Type B pancreatic cell (in vitro differentiated cells): ENCODE results near the gene ALG1L2. TPM values are rescaled to one million over a fixed set of nuclear protein-coding genes. Genes with fewer than 3 reads are reported as not detected.
"Not testable (repeated sequence)": the region's sequence is repeated elsewhere in the genome, so short reads cannot be mapped to it uniquely, and the experiment has no call there.

Experiments used
- DNase-seq: peaks from one replicate; pipeline ENCODE4 v3.0.0; 2021; ENCODE audit warnings: mixed read lengths; ENCODE audit not compliant: unreplicated experiment; ENCODE audit errors: extremely low spot score
- H3K27ac Mint-ChIP-seq: 2 replicates; pipeline ENCODE4 v1.8.0; 2021; ENCODE audit warnings: mild to moderate bottlenecking, mixed read lengths
- H3K27me3 Mint-ChIP-seq: 2 replicates; pipeline ENCODE4 v1.8.0; 2021; ENCODE audit warnings: mixed read lengths
- H3K36me3 Mint-ChIP-seq: 2 replicates; pipeline ENCODE4 v1.8.0; 2021; ENCODE audit warnings: mixed read lengths
- H3K4me1 Mint-ChIP-seq: one replicate; pipeline ENCODE4 v1.8.0; 2021; ENCODE audit warnings: mixed read lengths; ENCODE audit not compliant: unreplicated experiment
- H3K4me3 Mint-ChIP-seq: 2 replicates; pipeline ENCODE4 v1.8.0; 2021; ENCODE audit warnings: mild to moderate bottlenecking, mixed read lengths
- H3K9me3 Mint-ChIP-seq: 2 replicates; pipeline ENCODE4 v1.8.0; 2021; ENCODE audit warnings: mixed read lengths
- CTCF ChIP-seq: fragments of 200-600 bp; sonication (generic); conservative IDR thresholded peaks from 2 replicates; pipeline ENCODE4 v1.5.0; 2021; ENCODE audit warnings: antibody characterized with exemption, mild to moderate bottlenecking
- total RNA-seq: library from RNA; stranded (reverse); gene quantifications from 2 replicates; pipeline ENCODE4 v1.2.1, GENCODE V29; 2021; ENCODE audit warnings: low replicate concordance

Gene ALG1L2
- total RNA-seq, 1 donor from 2014 or later: 2.1 TPM

- no peak overlapping the region for H3K27ac Mint-ChIP-seq
- H3K4me3 Mint-ChIP-seq: no peak overlapping the region
- H3K36me3 Mint-ChIP-seq: no peaks in the 10 kb centered on the region
- no peaks in the 10 kb centered on the region for H3K9me3 Mint-ChIP-seq
- TF ChIP-seq CTCF: no peak
- H3K27me3 Mint-ChIP-seq: no peaks in the 10 kb centered on the region
- no peaks in the 10 kb centered on the region for H3K4me1 Mint-ChIP-seq
- no peak for DNase-seq
Observed at GRCh38 chr3:130088061-130088460, 6.4 kb downstream of the ALG1L2 start.

GRCh38 chr3:130090681-130091080, 9.1 kb downstream of the ALG1L2 start:
- not testable (repeated sequence) for H3K4me3 Mint-ChIP-seq, H3K27ac Mint-ChIP-seq, H3K36me3 Mint-ChIP-seq, H3K9me3 Mint-ChIP-seq, DNase-seq, H3K4me1 Mint-ChIP-seq, H3K27me3 Mint-ChIP-seq

GRCh38 chr3:130091958-130092357, 10.3 kb downstream of the ALG1L2 start:
- Mint-ChIP-seq H3K9me3 (no peaks in the 10 kb centered on the region), H3K4me1 (no peaks in the 10 kb centered on the region), H3K36me3 (no peaks in the 10 kb centered on the region)

GRCh38 chr3:130093741-130094391, 12.2 kb downstream of the ALG1L2 start:
- Mint-ChIP-seq H3K4me3 (no peak overlapping the region), H3K36me3 (no peaks in the 10 kb centered on the region), H3K27me3 (no peaks in the 10 kb centered on the region), H3K4me1 (no peaks in the 10 kb centered on the region), H3K27ac (peak overlapping the region; percentile 51), H3K9me3 (no peaks in the 10 kb centered on the region)
- no peak for TF ChIP-seq CTCF
- no peak for DNase-seq

More at GRCh38 chr3:130091958-130092357, 10.3 kb downstream of the ALG1L2 start:
- H3K27me3 Mint-ChIP-seq: no peaks in the 10 kb centered on the region
- no peak overlapping the region for H3K27ac Mint-ChIP-seq
- DNase-seq: no peak
- no peak overlapping the region for H3K4me3 Mint-ChIP-seq
- TF ChIP-seq CTCF: no peak

- H3K4me1 Mint-ChIP-seq, DNase-seq, H3K9me3 Mint-ChIP-seq, H3K36me3 Mint-ChIP-seq, H3K27me3 Mint-ChIP-seq, H3K4me3 Mint-ChIP-seq: not testable (repeated sequence)
- peak overlapping the region; percentile 51 for H3K27ac Mint-ChIP-seq
Observed at GRCh38 chr3:130094491-130094941, 12.9 kb downstream of the ALG1L2 start.

- H3K4me1 Mint-ChIP-seq, H3K27ac Mint-ChIP-seq, H3K36me3 Mint-ChIP-seq, H3K4me3 Mint-ChIP-seq, H3K9me3 Mint-ChIP-seq, H3K27me3 Mint-ChIP-seq, DNase-seq: not testable (repeated sequence)
Observed at GRCh38 chr3:130095858-130096257, 14.2 kb downstream of the ALG1L2 start.

GRCh38 chr3:130097096-130097495, 15.5 kb downstream of the ALG1L2 start:
- not testable (repeated sequence) for H3K4me3 Mint-ChIP-seq, H3K4me1 Mint-ChIP-seq, H3K27me3 Mint-ChIP-seq, H3K36me3 Mint-ChIP-seq, H3K27ac Mint-ChIP-seq, DNase-seq, H3K9me3 Mint-ChIP-seq
